T-helper 1 cell treated with Interleukin-12 subunit alpha and Interleukin-12 subunit beta and Interleukin-4 antibody, amounts not matched to agents 30 ng/mL and 1 ng/mL, for 36 hours (primary cell): ENCODE measurements around the gene ZP1. TPM values are rescaled to one million over a fixed set of nuclear protein-coding genes. Genes with fewer than 3 reads are reported as not detected.

Experiments
- intact Hi-C: fragments of 100-400 bp; cut with micrococcal nuclease; formaldehyde crosslinking; loops from one replicate; pipeline ENCODE4 v1.15.1; 2024
- total RNA-seq: library from RNA; stranded (reverse); gene quantifications from 2 replicates; pipeline ENCODE4 v1.2.3, GENCODE V29; 2022

ZP1 gene
- total RNA-seq, 1 donor from 2014 or later: not detected

DNA sequence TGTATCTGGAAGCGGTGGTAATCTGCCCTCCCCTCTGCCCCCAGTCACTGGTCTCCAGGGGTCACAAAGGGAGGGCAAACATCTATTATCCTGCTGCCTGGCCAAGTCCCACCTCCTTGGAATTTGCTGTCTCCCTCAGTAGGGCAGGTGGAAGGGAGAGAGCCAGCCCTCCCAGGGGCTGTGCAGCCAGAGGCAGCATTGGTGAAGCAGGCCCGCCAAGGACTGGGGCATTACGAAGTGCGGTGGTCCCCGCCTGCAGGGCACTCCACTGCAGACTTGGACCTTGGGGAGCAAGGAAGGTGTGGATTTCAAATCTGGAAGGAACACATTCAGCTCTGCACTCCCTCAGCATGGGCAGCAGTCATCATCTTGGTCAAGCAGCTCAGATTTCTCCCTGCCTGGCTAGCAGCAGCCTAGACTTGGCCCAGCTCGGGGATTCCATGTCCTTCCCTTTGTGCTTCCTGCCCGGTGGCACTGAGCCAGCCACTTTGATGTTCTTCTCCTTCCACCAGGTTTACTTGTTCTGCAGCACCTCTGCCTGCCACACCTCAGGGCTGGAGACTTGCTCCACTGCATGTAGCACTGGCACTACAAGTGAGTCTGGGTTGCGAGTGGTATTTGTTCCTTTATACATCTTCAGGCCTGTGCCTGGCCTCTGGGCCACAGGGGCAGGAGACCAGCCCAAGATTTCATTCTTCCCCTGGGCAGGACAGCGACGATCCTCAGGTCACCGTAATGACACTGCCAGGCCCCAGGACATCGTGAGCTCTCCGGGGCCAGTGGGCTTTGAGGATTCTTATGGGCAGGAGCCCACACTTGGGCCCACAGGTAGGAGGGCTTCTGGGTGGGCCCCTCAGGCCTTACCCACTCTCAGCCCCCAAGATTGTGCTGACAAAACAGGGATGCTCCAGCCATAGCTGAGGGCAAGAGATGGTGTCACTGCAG, 7.4 kb downstream of the ZP1 start:
- intact Hi-C loops: no loop called here

DNA sequence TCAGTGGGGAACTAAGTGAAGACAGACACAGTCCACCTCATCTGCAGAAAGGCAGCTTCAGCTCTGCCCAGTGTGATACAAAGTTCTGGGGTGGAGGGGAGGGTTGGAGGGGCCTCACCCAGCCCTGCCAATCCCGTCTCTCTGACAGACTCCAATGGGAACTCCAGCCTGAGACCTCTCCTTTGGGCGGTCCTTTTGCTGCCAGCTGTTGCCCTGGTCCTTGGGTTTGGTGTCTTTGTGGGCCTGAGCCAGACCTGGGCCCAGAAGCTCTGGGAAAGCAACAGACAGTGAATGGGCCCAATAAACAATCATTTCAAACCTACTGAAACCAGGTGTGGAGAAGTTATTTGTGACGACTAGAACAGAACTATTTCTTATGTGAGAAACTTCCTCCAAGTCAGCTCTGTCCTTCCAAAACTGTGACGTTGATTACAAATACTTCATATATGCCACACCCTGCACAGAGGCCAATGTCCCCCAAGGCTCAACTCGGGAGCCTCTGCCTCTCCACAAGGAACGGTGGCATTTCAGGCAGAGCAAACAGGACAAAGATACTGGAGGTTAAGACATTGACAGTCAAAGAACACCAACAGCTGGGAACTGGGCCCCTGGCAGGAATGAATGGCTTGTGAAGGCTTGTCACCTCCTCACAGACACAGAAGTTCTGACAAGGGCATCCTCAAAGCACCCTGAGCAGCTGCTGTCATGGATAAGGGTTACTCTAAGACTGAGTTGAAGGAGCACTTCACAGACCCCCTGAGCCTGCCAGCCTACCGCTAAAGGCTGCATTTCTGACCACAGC, 8.2 kb downstream of the ZP1 start:
- intact Hi-C loops: no loop called here

DNA sequence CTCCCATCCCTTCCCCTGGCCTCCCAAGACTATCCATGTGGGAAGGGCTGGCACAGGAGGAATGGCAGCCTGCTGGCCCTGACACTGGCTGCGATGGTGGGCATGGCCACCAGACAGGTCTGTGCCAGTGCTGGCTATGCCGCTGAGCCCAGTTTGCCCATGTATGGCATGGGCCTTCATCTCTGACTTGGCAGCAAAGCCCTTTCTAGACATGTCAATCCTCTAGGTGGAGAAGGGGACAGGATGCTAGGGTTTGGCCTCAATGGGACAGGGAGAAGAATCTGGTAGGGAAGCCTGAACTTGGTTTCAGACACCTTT, 8.8 kb downstream of the ZP1 start:
- intact Hi-C loops: no loop called here

DNA sequence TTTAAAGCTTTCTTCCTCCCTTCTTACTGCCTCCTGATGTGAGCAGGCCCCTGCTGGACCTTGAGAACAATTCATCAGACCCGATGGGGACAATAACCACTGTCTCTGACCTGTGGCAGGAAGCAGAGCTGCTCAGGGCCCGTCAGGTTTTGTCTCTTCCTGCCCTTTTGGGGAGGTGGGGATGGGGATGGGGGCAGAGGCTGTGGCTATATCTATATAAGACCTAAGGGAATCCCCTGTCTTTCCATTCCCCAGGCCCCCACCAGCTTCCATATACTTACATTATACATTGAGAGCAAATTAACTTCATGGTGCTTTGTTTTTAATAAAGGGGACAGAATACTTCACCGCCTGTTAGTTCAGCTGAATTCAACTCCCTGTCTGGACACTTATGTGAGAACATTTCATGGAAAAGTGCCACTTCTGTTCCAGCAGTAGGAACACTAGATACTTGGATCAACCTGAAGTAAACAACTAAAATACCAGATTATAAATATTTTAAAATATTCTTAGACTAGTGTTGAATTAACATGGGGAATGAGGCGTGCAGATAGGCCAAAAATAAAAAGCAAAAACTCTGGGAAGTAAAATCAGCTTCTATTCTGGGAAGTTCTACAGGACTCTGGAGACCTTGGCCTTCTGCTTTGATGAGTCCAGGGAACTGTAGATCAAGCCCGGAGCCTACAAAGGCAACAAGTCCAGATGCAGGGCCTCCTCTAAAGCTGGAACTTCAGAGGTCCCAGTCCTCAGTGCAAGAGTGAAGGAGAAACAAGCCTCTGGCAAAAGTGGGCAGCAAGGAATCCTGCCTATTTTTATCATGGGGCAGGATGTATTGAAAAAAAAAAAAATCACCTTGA, 11.1 kb downstream of the ZP1 start:
- intact Hi-C loops: no loop called here

DNA sequence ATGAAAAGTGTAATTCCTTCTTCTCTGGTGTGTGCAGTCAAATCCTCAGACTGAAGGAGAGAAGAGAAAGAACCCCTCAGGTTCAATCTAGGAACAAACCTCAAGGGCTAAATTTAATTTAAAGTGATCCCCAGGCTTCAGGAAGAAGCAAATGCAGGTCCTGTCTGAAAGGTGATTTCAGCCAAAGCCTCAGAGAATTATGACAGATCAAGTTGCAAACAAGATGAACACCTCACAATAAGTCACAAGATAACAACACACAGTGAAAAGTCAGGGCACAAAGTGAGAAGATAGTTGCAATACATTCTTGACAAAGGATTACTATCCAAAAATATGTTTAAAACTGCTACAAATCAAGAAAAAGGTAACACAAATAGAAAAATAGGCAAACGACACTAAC, 11.8 kb downstream of the ZP1 start:
- intact Hi-C loops: no loop called here

DNA sequence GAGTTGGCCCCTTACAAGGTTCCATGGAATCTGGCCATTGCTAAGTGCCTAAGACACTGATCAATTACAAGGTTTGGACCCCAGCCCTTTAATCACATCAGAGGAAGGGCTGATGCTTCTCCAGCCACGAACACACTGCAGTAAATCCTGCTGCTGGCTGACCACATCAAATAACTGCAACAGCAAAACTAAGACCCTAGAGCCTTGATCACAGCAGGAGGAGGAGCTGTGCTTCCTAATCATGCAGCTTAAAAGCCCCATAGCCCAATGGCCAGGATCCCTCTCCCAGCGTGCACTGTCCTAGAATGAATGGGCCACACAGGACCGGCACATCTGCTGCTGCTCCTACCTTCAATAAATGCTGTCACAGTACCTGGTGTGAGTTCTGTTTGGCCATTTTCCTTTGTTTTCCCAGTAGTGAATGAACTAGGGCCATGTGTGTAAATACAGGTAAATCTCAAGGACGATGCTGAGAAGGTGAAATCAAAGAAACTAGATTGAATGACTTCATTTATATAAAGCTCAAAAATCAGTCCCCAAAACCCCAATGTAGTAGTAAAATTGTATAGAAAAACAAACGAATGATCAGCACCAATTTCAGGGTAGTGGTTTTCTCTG, 12.7 kb downstream of the ZP1 start:
- intact Hi-C loops: no loop called here

DNA sequence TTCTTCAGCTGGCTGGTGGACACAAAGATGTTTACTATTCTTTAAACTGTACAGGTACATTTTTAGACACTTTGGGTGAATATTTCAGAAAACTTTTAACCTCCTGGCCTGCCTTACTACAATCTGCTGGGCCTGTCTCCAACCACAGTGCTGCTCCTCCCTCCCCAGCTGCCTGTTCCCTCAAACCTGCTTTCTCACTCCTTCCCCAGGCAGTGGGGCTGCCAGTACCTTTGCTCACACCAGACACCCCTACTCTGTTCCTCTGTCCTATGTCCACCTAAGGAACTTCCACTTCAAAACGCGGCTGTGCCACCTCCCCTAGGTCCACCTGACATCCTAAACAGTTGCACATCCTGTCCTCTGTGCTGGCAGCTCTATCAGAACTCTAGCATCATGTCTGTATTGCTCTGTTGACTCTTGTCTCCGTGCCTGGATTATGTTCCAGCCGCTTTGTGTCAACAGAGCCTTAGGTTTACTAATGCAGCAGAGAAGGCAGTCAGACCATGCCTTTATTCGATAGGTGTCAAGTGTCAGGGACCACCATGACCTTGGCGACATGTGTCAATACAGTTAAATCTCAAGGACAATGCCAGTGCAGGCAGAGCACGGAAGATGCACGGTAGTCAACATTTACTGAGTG, 13.4 kb downstream of the ZP1 start:
- intact Hi-C loops: no loop called here

DNA sequence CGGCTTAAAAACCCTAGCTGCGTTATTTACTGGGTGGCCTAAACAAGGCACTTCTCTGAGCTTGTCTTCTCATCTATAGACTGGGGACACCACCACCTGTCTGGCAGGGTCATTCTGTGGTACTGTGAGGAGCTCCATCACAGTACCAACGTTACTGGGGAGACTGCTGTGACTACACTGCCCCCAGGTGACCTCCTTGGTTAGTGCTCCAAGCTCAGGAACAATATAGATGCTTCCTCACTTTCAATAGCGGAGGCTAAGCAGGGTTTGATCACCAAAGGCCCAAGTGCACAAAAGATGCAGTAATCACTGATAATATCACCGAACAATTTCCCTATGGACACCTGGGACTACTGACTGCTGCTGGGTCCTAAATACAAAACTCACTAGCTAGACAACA, 20.2 kb downstream of the ZP1 start:
- intact Hi-C loops: loop anchor here (1.0 kb wide), 2 partner anchors 56 to 112 kb away; no protein-coding TSS in a partner anchor

DNA sequence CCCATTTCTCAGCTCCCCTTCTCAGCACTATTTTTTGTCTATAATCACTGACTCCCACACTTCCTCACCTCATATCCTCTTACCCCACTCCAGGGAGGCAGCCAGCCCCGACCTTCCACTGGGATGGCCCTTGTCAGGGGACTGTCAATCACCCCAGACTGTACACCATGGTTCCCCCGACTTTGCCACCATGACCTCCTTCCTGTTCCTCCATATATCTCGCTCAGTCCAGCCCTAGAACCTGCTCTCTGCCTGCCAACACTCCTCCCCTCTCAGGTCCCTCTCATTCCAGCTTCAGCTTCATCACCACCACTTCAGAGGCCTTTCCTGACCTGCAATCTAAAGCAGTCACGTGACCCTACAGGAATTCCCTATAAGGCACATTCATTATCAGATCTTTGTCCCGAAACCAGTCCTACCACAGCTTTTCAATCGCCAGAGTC, 22.5 kb downstream of the ZP1 start:
- intact Hi-C loops: no loop called here

DNA sequence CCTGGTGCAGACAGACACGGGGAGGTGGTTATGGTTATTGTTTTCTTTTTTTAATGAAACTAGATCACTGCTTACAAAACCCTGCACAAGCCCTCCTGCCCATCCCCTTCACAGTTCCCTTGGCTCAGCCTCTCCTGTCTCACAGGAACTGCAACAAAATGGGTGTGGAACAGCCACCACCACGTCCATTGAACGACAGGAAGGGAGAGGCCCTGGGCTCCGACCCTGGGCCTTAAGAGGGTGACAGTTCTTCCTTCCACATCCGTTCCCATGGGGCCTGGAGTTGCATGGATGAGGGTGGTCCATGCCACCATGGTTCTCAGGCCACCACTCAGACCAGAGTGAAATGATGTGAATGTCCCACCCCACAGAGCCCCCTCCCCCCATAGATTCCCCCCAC, 23.4 kb downstream of the ZP1 start:
- intact Hi-C loops: no loop called here

DNA sequence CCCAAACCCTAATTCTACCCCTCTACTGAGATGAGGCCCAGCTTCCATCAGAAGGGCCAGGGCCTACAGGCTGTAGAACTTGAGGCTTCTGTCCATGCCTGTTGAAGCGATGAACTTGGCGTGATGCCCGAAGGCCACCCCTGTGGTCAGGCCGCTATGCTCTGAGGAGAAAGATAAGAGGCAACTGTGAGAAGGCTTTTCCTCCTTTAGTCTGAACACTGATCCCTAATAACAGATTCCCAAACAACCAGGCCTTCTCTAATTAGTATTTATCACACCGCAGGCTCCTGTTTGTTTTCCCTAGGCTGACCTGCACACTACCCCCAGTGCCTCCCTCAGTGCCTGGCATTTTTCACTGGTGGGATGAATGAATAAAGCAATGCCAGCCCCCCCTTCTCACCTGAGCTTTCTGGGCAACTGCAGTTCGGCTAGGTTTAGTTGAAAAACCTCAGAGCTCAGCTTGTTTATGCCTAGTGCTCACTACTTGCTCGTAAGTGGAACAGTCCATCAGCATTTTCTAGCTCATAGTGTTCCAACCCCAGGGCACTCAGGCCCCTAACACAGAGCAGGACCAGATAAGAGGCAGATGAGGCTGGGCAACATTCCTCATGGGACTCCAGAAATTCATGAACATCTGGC, 23.9 kb downstream of the ZP1 start:
- intact Hi-C loops: no loop called here

DNA sequence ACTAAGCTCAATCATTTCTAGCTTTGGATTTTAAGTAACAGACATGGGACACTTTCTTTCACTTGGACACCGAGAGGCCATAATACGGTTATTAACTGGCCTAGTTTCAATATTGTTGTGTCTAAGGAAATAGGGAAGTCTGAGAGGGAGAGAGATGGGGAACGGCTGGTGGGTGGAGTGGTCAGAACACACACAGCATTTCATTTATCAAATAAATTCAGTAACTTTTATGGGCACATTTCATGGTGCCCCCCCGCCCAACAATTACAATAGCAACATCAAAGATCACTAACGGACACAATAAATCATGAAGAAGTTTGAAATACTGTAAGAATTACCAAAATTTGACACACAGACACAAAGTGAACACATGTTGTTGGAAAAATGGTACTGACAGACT, 28.3 kb downstream of the ZP1 start:
- intact Hi-C loops: no loop called here

DNA sequence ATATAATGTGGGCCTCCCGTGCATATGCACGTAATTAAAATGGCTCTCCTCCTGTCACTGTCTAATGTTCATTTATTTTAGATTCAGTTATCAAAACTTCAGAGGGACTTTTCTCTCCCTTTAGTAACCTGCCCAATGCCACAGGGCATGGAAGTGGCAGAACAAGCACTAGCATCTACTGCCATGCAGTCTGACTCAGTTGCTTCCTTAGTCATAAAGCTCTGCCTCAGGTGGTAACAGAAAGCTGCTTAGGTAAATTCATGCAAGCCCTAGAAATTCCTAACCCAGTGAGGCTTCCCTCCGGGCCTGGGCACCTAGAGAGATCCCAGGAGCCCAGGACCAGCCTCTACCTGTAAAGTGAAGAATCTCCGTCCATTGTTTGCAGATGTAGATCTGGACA, 30.2 kb downstream of the ZP1 start:
- intact Hi-C loops: no loop called here

DNA sequence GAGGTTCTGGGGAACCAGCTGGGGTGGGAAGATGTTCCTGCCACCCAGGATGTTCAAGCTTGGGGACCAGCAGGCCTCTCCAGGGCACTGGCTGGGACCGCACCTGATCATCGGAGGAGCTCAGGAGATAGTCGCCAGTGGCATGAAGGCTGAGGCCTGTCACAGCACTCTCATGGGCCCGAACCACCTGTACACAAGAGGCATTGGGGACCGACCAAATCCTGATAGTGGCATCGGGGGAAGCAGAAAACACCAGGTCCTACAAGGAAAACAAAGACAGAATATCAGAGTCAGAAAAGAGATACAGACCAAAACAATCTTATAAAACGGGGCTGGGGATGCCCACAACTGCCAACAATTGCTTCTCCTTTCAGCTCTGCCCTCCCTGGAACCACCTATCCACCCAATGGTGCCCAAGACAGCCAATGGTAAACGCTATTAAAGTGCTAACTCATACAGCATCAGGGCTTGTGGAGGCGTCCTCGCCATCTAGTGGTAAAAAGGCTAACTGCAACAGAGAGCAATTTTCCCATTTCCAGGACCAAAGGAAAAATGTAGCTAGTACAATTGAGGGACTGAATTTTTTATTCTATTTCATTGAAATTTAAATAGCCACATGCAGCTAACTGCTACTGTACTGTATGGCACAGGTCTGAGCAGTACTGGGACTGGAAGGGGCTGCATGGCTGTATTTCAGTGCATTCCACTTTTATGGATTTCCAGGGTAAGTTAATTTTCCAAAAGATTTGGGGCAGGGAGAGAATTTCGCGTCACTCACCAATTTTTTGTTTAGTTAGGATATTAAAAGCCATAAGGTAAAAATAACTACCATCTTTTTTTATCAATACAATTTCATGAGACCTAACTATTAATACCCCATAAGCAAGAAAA, 31.9 kb downstream of the ZP1 start:
- intact Hi-C loops: loop anchor here (1.0 kb wide), 2 partner anchors 68 to 124 kb away; no protein-coding TSS in a partner anchor

DNA sequence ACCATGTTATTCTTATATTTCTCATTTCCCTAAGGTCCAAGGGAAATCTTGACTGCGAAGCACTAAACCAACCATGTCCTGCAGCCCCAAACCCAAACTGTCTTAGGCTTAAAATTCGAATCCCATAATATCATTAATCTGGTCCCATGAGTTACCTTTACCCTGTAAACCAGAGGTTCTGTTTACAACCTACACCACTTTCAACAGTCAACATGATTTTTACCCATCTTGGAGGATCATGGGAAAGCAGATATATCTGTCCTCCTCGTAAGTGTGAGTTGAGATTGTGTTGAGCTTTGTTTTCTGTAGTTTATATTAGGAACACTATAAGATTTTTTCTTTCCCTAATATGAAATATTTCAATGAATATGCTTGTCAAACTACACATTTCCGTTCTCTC, 32.6 kb downstream of the ZP1 start:
- intact Hi-C loops: loop anchor here (1.0 to 10.0 kb wide), 3 partner anchors 69 to 895 kb away; partner anchors contain the start of genes FEN1 and TMEM258

DNA sequence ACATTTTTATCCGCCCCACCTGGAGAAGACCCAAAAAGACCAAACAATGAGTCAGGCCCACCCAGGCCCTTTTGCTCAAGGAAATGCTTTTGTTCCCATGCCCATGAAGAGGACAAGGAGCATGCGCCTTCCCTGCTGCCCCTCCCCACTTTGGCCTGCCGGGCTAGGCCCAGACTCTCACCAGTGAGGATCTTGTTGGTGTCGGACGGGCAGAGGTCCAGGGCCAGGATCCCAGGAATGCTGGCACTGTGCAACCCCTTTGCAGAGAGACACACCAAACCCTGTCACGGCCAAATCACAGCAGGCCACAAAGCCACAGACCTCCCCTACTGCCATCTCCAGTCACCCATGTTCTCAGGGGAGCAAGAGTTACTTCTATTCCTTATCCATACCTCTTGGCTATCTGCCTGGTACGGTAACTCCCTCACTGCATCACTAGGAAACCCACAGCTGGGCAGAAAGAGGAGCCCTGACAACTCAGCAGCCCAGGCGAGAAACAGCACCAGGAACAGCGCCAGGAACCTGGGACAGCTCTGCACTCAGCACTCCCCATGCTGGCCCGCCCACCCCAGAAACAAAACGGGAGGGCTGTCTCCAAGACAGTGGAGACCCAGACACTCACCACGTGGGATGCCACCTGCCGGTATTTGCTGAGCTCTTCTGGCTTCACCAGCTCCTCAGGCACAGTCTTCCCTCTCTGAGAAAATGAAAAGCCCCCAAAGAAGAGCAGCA, 33.5 kb downstream of the ZP1 start:
- intact Hi-C loops: loop anchor here (10.0 kb wide), 1 partner anchor 894 kb away; the partner anchor contains the start of genes FEN1 and TMEM258

DNA sequence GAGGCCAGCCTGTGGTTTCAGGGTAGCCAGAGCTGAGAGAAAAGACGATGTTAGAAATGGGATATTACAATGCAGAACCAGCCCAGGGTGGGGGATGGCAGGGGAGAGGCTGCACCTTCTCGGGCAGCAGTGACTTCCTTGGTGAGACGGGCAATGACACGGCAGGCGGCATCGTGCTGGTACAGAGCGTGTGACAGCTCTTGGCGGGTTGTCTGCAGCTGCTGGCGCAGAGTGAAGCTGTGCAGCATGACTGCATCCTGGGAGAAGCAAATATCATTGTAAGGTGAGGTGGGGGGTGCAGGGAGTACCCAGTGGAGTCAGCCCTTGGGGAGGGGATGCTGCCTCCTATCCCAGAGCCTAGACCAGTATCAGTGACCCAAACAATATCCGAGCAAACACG, 35.3 kb downstream of the ZP1 start:
- intact Hi-C loops: loop anchor here (10.0 kb wide), 1 partner anchor 892 kb away; the partner anchor contains the start of genes FEN1 and TMEM258

DNA sequence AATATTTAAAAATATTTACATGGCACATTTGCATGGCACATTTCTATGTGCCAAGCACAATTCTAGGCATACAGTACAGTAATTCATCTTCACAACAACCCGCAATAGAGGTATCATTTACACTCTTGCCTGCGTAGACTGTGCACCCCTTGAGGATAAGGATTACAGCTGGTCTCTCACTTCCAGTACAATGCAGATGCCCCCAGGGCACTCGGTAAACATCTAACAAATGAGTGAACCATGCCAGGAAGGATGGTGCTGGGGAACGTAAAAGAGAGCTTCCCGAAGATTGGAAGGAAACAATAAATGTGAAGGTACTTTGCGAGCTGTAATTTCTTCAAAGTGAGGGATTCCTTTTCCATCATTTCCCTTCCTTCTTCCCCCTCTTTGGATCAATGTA, 37.7 kb downstream of the ZP1 start:
- intact Hi-C loops: loop anchor here (10.0 kb wide), 1 partner anchor 890 kb away; the partner anchor contains the start of genes FEN1 and TMEM258
